ENCODE data around the gene TEPSIN. TPM values are rescaled to one million over a fixed set of nuclear protein-coding genes. Genes with fewer than 3 reads are reported as not detected.

Gene TEPSIN
- total and polyA plus RNA-seq, 2 of the 13 experiments (the other 11 are each of a cell fraction or from before 2014, with no cell fraction given) = 16.1 to 18.8 TPM

- no peak for TF ChIP-seq TFE3 (CRISPR knock-in tag; IDR thresholded peaks at IDR 0.05)
- no peak for TF ChIP-seq TCF7L2 (IDR thresholded peaks at IDR 0.05; ENCODE audit: low read depth, low read length)
- no peak for TF ChIP-seq ARID4A (CRISPR knock-in tag; IDR thresholded peaks at IDR 0.05; ENCODE audit: borderline replicate concordance)
- TF ChIP-seq MNT (IDR thresholded peaks at IDR 0.05) = no peak
- peak; percentile 7; the same call in 1 of the 2 replicates for TF ChIP-seq FOXO1 (CRISPR knock-in tag; IDR thresholded peaks at IDR 0.05)
- TF ChIP-seq HIVEP1 (CRISPR knock-in tag; IDR thresholded peaks at IDR 0.05) = peak; percentile 40
- TF ChIP-seq POLR2AphosphoS5 (IDR thresholded peaks at IDR 0.05; ENCODE audit: low read depth, low read length) = no peak
These were observed 6.3 kb upstream of the TEPSIN start (continued) for GRCh38 chr17:81245024-81245664.
